ENCODE results near the gene VCL.

DNA sequence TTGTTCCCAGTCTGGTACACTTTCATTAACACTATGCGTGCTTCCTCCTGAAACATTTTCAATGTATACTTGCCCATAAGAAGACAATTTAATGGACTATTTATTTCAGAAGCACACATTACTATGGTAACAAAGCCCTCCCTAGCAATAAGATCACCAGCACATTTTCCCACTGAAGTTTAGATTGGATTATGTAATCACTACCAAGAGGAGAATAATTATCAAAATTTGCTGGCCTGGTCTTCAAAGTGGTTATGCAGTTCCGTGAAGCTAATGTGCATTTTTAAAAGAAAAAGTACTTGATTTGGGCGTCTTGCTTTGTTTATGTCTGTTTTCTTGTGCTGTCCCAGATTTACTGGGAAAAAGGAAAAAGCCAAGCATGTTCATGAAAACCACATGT, 90.8 kb downstream of the VCL start:
- TF ChIP-seq, protein P1, sequence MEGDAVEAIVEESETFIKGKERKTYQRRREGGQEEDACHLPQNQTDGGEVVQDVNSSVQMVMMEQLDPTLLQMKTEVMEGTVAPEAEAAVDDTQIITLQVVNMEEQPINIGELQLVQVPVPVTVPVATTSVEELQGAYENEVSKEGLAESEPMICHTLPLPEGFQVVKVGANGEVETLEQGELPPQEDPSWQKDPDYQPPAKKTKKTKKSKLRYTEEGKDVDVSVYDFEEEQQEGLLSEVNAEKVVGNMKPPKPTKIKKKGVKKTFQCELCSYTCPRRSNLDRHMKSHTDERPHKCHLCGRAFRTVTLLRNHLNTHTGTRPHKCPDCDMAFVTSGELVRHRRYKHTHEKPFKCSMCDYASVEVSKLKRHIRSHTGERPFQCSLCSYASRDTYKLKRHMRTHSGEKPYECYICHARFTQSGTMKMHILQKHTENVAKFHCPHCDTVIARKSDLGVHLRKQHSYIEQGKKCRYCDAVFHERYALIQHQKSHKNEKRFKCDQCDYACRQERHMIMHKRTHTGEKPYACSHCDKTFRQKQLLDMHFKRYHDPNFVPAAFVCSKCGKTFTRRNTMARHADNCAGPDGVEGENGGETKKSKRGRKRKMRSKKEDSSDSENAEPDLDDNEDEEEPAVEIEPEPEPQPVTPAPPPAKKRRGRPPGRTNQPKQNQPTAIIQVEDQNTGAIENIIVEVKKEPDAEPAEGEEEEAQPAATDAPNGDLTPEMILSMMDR (conservative IDR thresholded peaks at IDR 0.05 in 1 of 2, IDR thresholded peaks at IDR 0.05 in 1 of 2; ENCODE audit: low read depth in 1 of 2, low read length in 2 of 2), result no peak
- TF ChIP-seq EZH2 (IDR thresholded peaks at IDR 0.05; ENCODE audit: low read length, missing control alignments), result no peak
